Skeletal muscle satellite cell (primary cell): ENCODE measurements around the gene PRSS1.
"Not testable (repeated sequence)": the region's sequence is repeated elsewhere in the genome, so short reads cannot be mapped to it uniquely, and the experiment has no call there.

Experiments used
- H3K27me3 ChIP-seq: 2 replicates; pipeline ENCODE4 v1.7.0; 2013; ENCODE audit warnings: low read length; ENCODE audit not compliant: control insufficient read depth, insufficient read depth
- H3K36me3 ChIP-seq: 2 replicates; pipeline ENCODE4 v1.7.0; 2013; ENCODE audit warnings: mild to moderate bottlenecking, control low read depth, low read length; ENCODE audit not compliant: insufficient read depth
- H3K4me1 ChIP-seq: 2 replicates; pipeline ENCODE4 v1.7.0; 2013; ENCODE audit warnings: low read length; ENCODE audit not compliant: control insufficient read depth, insufficient read depth
- H3K4me2 ChIP-seq: 2 replicates; pipeline ENCODE4 v1.7.0; 2013; ENCODE audit warnings: mild to moderate bottlenecking, low read length
- H3K4me3 ChIP-seq: 2 replicates; pipeline ENCODE4 v1.7.0; 2013; ENCODE audit warnings: low read length
- H3K9ac ChIP-seq: 2 replicates; pipeline ENCODE4 v1.7.0; 2013; ENCODE audit warnings: mild to moderate bottlenecking, low read depth, low read length, moderate library complexity
- H3K9me3 ChIP-seq: replicated peaks from 2 replicates; pipeline ENCODE4 v1.7.0; 2013; ENCODE audit warnings: mild to moderate bottlenecking, control low read depth, low read length

The PRSS1 gene

GRCh38 chr7:142775351-142776115 is 26.3 kb downstream of the PRSS1 start:
- H3K4me3 ChIP-seq, H3K9ac ChIP-seq, H3K4me2 ChIP-seq, H3K36me3 ChIP-seq, H3K9me3 ChIP-seq: not testable (repeated sequence)
- Histone ChIP-seq H3K27me3 (peaks cover 30% of the 10 kb centered on the region), H3K4me1 (peaks cover 11% of the 10 kb centered on the region)

- Histone ChIP-seq H3K4me1 (peaks cover 11% of the 10 kb centered on the region), H3K9me3 (no peaks in the 10 kb centered on the region), H3K4me2 (peak overlapping the region; percentile 7), H3K4me3 (no peak overlapping the region), H3K9ac (no peak overlapping the region), H3K27me3 (peaks cover 22% of the 10 kb centered on the region), H3K36me3 (no peaks in the 10 kb centered on the region)
These were observed 27.1 kb downstream of the PRSS1 start for GRCh38 chr7:142776206-142776844.

DNA sequence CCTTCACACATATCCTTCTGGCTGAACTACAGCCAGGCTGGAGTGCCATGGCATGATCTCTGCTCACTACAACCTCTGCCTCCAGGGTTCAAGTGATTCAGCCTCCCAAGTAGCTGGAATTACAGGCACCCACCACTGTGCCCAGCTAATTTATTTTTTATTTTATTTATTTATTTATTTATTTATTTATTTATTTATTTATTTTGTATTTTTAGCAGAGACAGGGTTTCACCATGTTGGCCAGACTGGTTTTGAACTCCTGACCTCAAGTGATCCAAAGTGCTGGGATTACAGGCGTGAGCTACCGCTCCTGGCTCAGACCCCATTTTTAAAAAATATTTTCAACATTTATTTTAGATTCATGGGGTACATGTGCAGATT is 27.6 kb downstream of the PRSS1 start:
- H3K27me3 ChIP-seq, result peaks cover 18% of the 10 kb centered on the region
- H3K9me3 ChIP-seq, result not testable (repeated sequence)

DNA sequence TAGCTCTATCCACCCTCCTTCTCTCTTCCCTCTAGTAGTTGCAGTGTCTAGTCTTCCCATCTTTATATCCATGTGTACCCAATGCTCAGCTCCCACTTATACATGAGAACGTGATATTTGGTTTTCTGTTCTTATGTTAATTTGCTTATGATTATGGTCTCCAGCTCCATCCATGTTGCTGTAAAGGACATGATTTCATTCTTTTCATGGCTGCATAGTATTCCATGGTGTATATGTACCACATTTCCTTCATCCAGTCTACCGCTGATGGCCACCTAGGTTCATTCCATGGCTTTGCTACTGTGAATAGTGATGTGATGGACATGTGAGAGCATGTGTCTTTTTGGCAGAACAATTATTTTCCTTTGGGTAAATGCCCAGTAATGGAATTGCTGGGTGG is 28.0 kb downstream of the PRSS1 start:
- H3K9me3 ChIP-seq, result no peaks in the 10 kb centered on the region
- no peak overlapping the region for H3K9ac ChIP-seq
- no peak overlapping the region for H3K4me2 ChIP-seq
- peaks cover 11% of the 10 kb centered on the region for H3K4me1 ChIP-seq
- no peaks in the 10 kb centered on the region for H3K36me3 ChIP-seq
- no peak overlapping the region for H3K4me3 ChIP-seq
- H3K27me3 ChIP-seq, result peaks cover 15% of the 10 kb centered on the region

More for the DNA sequence above, 27.6 kb downstream of the PRSS1 start:
- H3K36me3 ChIP-seq, H3K9ac ChIP-seq, H3K4me3 ChIP-seq: not testable (repeated sequence)
- peak overlapping the region; percentile 7 for H3K4me2 ChIP-seq
- peaks cover 11% of the 10 kb centered on the region for H3K4me1 ChIP-seq

GRCh38 chr7:142782922-142783900 is 33.9 kb downstream of the PRSS1 start:
- Histone ChIP-seq H3K4me1 (peaks cover 4% of the 10 kb centered on the region), H3K4me2 (peak overlapping the region; percentile 96), H3K27me3 (peaks cover 11% of the 10 kb centered on the region), H3K9me3 (no peaks in the 10 kb centered on the region), H3K36me3 (no peaks in the 10 kb centered on the region), H3K9ac (peak overlapping the region; percentile 63), H3K4me3 (peak overlapping the region; percentile 74)

- Histone ChIP-seq H3K9me3 (no peaks in the 10 kb centered on the region), H3K27me3 (peaks cover 19% of the 10 kb centered on the region), H3K9ac (no peak overlapping the region), H3K4me1 (peaks cover 4% of the 10 kb centered on the region), H3K4me3 (no peak overlapping the region), H3K36me3 (no peaks in the 10 kb centered on the region), H3K4me2 (no peak overlapping the region)
These were observed 34.8 kb downstream of the PRSS1 start for GRCh38 chr7:142784096-142784495.

GRCh38 chr7:142784716-142785115 is 35.4 kb downstream of the PRSS1 start:
- Histone ChIP-seq H3K9ac (no peak overlapping the region), H3K4me3 (no peak overlapping the region), H3K36me3 (no peaks in the 10 kb centered on the region), H3K9me3 (no peaks in the 10 kb centered on the region), H3K4me2 (no peak overlapping the region), H3K27me3 (peaks cover 24% of the 10 kb centered on the region), H3K4me1 (peaks cover 4% of the 10 kb centered on the region)

DNA sequence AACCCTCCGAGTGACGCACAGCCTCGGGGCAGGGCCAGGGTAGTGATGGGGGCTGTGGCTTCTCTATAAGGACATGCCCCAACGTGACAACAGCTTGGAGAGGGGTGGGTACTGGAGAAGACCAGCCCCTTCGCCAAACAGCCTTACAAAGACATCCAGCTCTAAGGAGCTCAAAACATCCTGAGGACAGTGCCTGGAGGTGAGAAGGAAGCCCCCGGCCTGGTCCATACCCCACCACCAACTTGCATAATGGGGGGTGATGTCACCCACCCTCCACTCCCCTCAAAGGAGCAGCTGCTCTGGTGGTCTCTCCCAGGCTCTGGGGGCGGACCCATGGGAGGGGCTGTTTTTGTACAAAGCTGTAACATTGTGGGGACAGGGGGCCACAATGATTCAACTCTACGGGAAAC is 36.6 kb downstream of the PRSS1 start:
- Histone ChIP-seq H3K27me3 (peaks cover 29% of the 10 kb centered on the region), H3K4me2 (no peak overlapping the region), H3K9me3 (no peaks in the 10 kb centered on the region), H3K9ac (no peak overlapping the region), H3K4me1 (peaks cover 4% of the 10 kb centered on the region), H3K4me3 (no peak overlapping the region), H3K36me3 (no peaks in the 10 kb centered on the region)

DNA sequence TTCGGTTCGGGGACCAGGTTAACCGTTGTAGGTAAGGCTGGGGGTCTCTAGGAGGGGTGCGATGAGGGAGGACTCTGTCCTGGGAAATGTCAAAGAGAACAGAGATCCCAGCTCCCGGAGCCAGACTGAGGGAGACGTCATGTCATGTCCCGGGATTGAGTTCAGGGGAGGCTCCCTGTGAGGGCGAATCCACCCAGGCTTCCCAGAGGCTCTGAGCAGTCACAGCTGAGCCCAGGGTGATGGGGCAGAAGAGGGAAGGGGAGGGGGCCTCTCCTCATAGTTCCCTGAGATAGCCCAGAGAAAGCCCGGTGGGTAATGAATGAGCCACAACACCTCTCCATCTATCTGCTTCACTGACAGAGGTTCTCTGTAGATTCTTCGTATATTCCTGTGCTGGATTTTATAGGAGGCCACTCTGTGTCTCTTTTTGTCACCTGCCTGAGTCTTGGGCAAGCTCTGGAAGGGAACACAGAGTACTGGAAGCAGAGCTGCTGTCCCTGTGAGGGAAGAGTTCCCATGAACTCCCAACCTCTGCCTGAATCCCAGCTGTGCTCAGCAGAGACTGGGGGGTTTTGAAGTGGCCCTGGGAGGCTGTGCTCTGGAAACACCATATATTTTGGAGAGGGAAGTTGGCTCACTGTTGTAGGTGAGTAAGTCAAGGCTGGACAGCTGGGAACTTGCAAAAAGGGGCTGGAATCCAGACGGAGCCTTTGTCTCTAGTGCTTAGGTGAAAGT is 37.9 kb downstream of the PRSS1 start:
- no peak overlapping the region for H3K4me2 ChIP-seq
- H3K36me3 ChIP-seq, result no peaks in the 10 kb centered on the region
- H3K4me1 ChIP-seq, result peaks cover 4% of the 10 kb centered on the region
- H3K9ac ChIP-seq, result no peak overlapping the region
- peaks cover 34% of the 10 kb centered on the region for H3K27me3 ChIP-seq
- H3K9me3 ChIP-seq, result no peaks in the 10 kb centered on the region
- H3K4me3 ChIP-seq, result no peak overlapping the region

GRCh38 chr7:142787783-142788182 is 38.5 kb downstream of the PRSS1 start:
- Histone ChIP-seq H3K4me3 (no peak overlapping the region), H3K4me1 (peaks cover 3% of the 10 kb centered on the region)

More at GRCh38 chr7:142787783-142788182, 38.5 kb downstream of the PRSS1 start:
- H3K27me3 ChIP-seq, result peaks cover 38% of the 10 kb centered on the region
- no peak overlapping the region for H3K4me2 ChIP-seq
- H3K9ac ChIP-seq, result no peak overlapping the region
- H3K36me3 ChIP-seq, result no peaks in the 10 kb centered on the region
- H3K9me3 ChIP-seq, result no peaks in the 10 kb centered on the region
